Right atrium auricular region (tissue), 2 donors: ENCODE results near the gene PTPN11. TPM values are rescaled to one million over a fixed set of nuclear protein-coding genes. Genes with fewer than 3 reads are reported as not detected.

Source experiments
- DNase-seq: peaks from one replicate; pipeline ENCODE4 v3.0.0-alpha.2; 2019; ENCODE audit warnings: low spot score
- H3K27ac ChIP-seq, 2 donors: fragments of 200-600 bp; sonication (generic); 1 replicate in 1 of 2; 2 replicates in 1 of 2; pipeline ENCODE4 v1.5.1; 2016 to 2019
- H3K27me3 ChIP-seq, 2 donors: fragments of 200-600 bp; sonication (generic); one replicate each; pipeline versions ENCODE4 v1.5.1 to v1.6.0; 2017 to 2019
- H3K36me3 ChIP-seq: fragments of 200-600 bp; sonication (generic); one replicate; pipeline ENCODE4 v1.5.1; 2016
- H3K4me1 ChIP-seq, 2 donors: fragments of 200-600 bp; sonication (generic); one replicate each; pipeline versions ENCODE4 v1.5.1 to v1.6.0; 2017 to 2019
- H3K4me3 ChIP-seq, 2 donors: fragments of 200-600 bp; sonication (generic); 1 replicate in 1 of 2; 2 replicates in 1 of 2; pipeline ENCODE4 v1.5.1; 2017 to 2019; ENCODE audit warnings: mild to moderate bottlenecking in 1 of 2, moderate library complexity in 1 of 2
- H3K9me3 ChIP-seq, 2 donors: fragments of 200-600 bp; sonication (generic); one replicate each; pipeline ENCODE4 v1.5.1; 2019
- CTCF ChIP-seq, 2 donors: fragments of 200-600 bp; sonication (generic); IDR thresholded peaks; one replicate each; pipeline ENCODE4 v1.5.1; 2019; ENCODE audit warnings: antibody characterized with exemption in 2 of 2
- total RNA-seq, 2 donors: library from RNA; depleted of rRNA; stranded (reverse); fragments of >200 nt; gene quantifications; one replicate each; pipeline ENCODE4 v1.1.0, GENCODE V29; 2016

The PTPN11 gene
- total RNA-seq, 2 donors from 2014 or later, result 70.8 to 97.9 TPM

- H3K9me3 ChIP-seq, result no peaks in the 10 kb centered on the region
- TF ChIP-seq CTCF (IDR thresholded peaks at IDR 0.05), result no peak
- H3K27ac ChIP-seq, result no peak overlapping the region
- H3K4me1 ChIP-seq, result no peaks in the 10 kb centered on the region
- no peak overlapping the region for H3K4me3 ChIP-seq
- H3K36me3 ChIP-seq, result no peaks in the 10 kb centered on the region
- no peaks in the 10 kb centered on the region for H3K27me3 ChIP-seq
- no peak for DNase-seq
These were observed 113.4 kb downstream of the PTPN11 start for GRCh38 chr12:112532106-112532505.

GRCh38 chr12:112533528-112533927, 114.8 kb downstream of the PTPN11 start:
- Histone ChIP-seq H3K36me3 (no peaks in the 10 kb centered on the region), H3K27ac (no peak overlapping the region), H3K4me1 (no peaks in the 10 kb centered on the region), H3K27me3 (no peaks in the 10 kb centered on the region), H3K9me3 (no peaks in the 10 kb centered on the region), H3K4me3 (no peak overlapping the region)
- no peak for TF ChIP-seq CTCF (IDR thresholded peaks at IDR 0.05)
- no peak for DNase-seq

GRCh38 chr12:112535017-112535416, 116.3 kb downstream of the PTPN11 start:
- Histone ChIP-seq H3K9me3 (no peaks in the 10 kb centered on the region), H3K4me1 (no peaks in the 10 kb centered on the region), H3K4me3 (no peak overlapping the region), H3K36me3 (no peaks in the 10 kb centered on the region), H3K27ac (no peak overlapping the region), H3K27me3 (no peaks in the 10 kb centered on the region)
- TF ChIP-seq CTCF (IDR thresholded peaks at IDR 0.05), result no peak
- no peak for DNase-seq

GRCh38 chr12:112535637-112536366, 117.1 kb downstream of the PTPN11 start:
- TF ChIP-seq CTCF (IDR thresholded peaks at IDR 0.05), result no peak

GRCh38 chr12:112536367-112536730, 117.6 kb downstream of the PTPN11 start:
- Histone ChIP-seq H3K27me3 (no peaks in the 10 kb centered on the region), H3K4me3 (no peak overlapping the region), H3K36me3 (no peaks in the 10 kb centered on the region), H3K9me3 (no peaks in the 10 kb centered on the region), H3K27ac (no peak overlapping the region), H3K4me1 (no peaks in the 10 kb centered on the region)
- DNase-seq, result no peak
- TF ChIP-seq CTCF (IDR thresholded peaks at IDR 0.05), result no peak

More at GRCh38 chr12:112535637-112536366, 117.1 kb downstream of the PTPN11 start:
- DNase-seq, result no peak
- H3K4me1 ChIP-seq, result no peaks in the 10 kb centered on the region
- H3K27ac ChIP-seq, result no peak overlapping the region
- no peaks in the 10 kb centered on the region for H3K36me3 ChIP-seq
- H3K9me3 ChIP-seq, result no peaks in the 10 kb centered on the region
- H3K4me3 ChIP-seq, result no peak overlapping the region
- no peaks in the 10 kb centered on the region for H3K27me3 ChIP-seq
